Gastroesophageal sphincter (tissue), 4 donors: ENCODE data around the gene DNM3. TPM values are rescaled to one million over a fixed set of nuclear protein-coding genes. Genes with fewer than 3 reads are reported as not detected.

Source experiments
- ATAC-seq: fragments of 150-250 bp; one replicate; pipeline ENCODE4 v1.9.1; 2016; ENCODE audit warnings: mild to moderate bottlenecking, moderate library complexity
- H3K27ac ChIP-seq, 4 donors: fragments of 200-600 bp; sonication (generic) in 3 of 4; 1 replicate in 3 of 4; 2 replicates in 1 of 4; pipeline ENCODE4 v1.5.1; 2016 to 2019
- H3K27me3 ChIP-seq: fragments of 200-600 bp; sonication (generic); one replicate; pipeline ENCODE4 v1.5.1; 2019
- H3K36me3 ChIP-seq, 2 donors: fragments of 200-600 bp; sonication (generic); one replicate each; pipeline ENCODE4 v1.5.1; 2019; ENCODE audit warnings: control low read depth in 1 of 2
- H3K4me1 ChIP-seq, 3 donors: fragments of 200-600 bp; sonication (generic); 1 replicate in 2 of 3; 2 replicates in 1 of 3; pipeline ENCODE4 v1.5.1; 2016 to 2019; ENCODE audit warnings: control low read depth in 2 of 3
- H3K4me3 ChIP-seq, 2 donors: fragments of 200-600 bp; sonication (generic); one replicate each; pipeline ENCODE4 v1.5.1; 2019; ENCODE audit warnings: mild to moderate bottlenecking in 1 of 2, moderate library complexity in 1 of 2
- H3K9me3 ChIP-seq, 3 donors: fragments of 200-600 bp; sonication (generic); one replicate each; pipeline ENCODE4 v1.5.1; 2017 to 2019; ENCODE audit warnings: control low read depth in 2 of 3
- CTCF ChIP-seq, 4 experiments: fragments of 200-600 bp in 2 of 4; fragments of 450-650 bp in 2 of 4; sonication (generic) in 1 of 4; IDR thresholded peaks; one replicate each; pipeline ENCODE4 v1.5.1; 2017 to 2019; ENCODE audit warnings: antibody characterized with exemption in 4 of 4, mild to moderate bottlenecking in 2 of 4, moderate library complexity in 2 of 4
- EP300 ChIP-seq: sonication (generic); formaldehyde crosslinking; IDR thresholded peaks from one replicate; pipeline ENCODE4 v1.6.1; 2017; ENCODE audit warnings: antibody characterized with exemption, mild to moderate bottlenecking
- POLR2A ChIP-seq, 2 donors: fragments of 450-650 bp; IDR thresholded peaks; one replicate each; pipeline ENCODE4 v1.6.1; 2017; ENCODE audit warnings: antibody characterized with exemption in 2 of 2, mild to moderate bottlenecking in 2 of 2, moderate library complexity in 1 of 2
- POLR2AphosphoS5 ChIP-seq: sonication (generic); formaldehyde crosslinking; IDR thresholded peaks from one replicate; pipeline ENCODE4 v1.6.1; 2017; ENCODE audit warnings: antibody characterized with exemption
- WGBS, 2 donors: methylation state at CpG; one replicate each; pipeline ENCODE4 v1.1.5; 2018; ENCODE audit warnings: low coverage in 1 of 2; 5-methylcytosine and 5-hydroxymethylcytosine counted together
- total RNA-seq, 4 donors: library from RNA; depleted of rRNA; stranded (reverse); fragments of >200 nt; gene quantifications; one replicate each; pipeline ENCODE4 v1.1.0, GENCODE V29; 2016

DNM3 gene
- total RNA-seq, 4 donors from 2014 or later, result 1.9 to 5.0 (median 3.9) TPM

GRCh38 chr1:172373864-172374263 is 532.6 kb downstream of the DNM3 start:
- ATAC-seq, result no peak
- H3K4me1 ChIP-seq, result no peaks in the 10 kb centered on the region
- no peak for TF ChIP-seq POLR2A (IDR thresholded peaks at IDR 0.05)
- TF ChIP-seq POLR2AphosphoS5, result no peak
- no peak for TF ChIP-seq CTCF (IDR thresholded peaks at IDR 0.05)
- no peak for TF ChIP-seq EP300
- H3K4me3 ChIP-seq, result no peak overlapping the region
- H3K27me3 ChIP-seq, result no peaks in the 10 kb centered on the region
- no peak overlapping the region for H3K27ac ChIP-seq
- no peaks in the 10 kb centered on the region for H3K9me3 ChIP-seq
- 50 to 69% methylated on average over 1 of the region's 1 CpG for WGBS, 2 donors
- no peaks in the 10 kb centered on the region for H3K36me3 ChIP-seq

GRCh38 chr1:172375211-172375631 is 533.9 kb downstream of the DNM3 start:
- no peak for ATAC-seq
- H3K4me1 ChIP-seq, result peaks cover 0 to under 1% (median 0%) of the 10 kb centered on the region in 3 donors
- H3K27me3 ChIP-seq, result no peaks in the 10 kb centered on the region
- H3K4me3 ChIP-seq, result no peak overlapping the region
- 70 to 84% methylated on average over 2 of the region's 2 CpGs for WGBS, 2 donors
- no peak overlapping the region for H3K27ac ChIP-seq
- no peaks in the 10 kb centered on the region for H3K36me3 ChIP-seq
- no peaks in the 10 kb centered on the region for H3K9me3 ChIP-seq
- TF ChIP-seq EP300 (no peak), POLR2A (IDR thresholded peaks at IDR 0.05) (no peak), POLR2AphosphoS5 (no peak), CTCF (IDR thresholded peaks at IDR 0.05) (no peak)

GRCh38 chr1:172376431-172376830 is 535.1 kb downstream of the DNM3 start:
- ATAC-seq, result no peak
- 57 to 72% methylated on average over 2 of the region's 2 CpGs for WGBS, 2 donors
- no peak for TF ChIP-seq CTCF (IDR thresholded peaks at IDR 0.05)
- no peak for TF ChIP-seq EP300
- TF ChIP-seq POLR2AphosphoS5, result no peak
- TF ChIP-seq POLR2A (IDR thresholded peaks at IDR 0.05), result no peak
- Histone ChIP-seq H3K9me3 (no peaks in the 10 kb centered on the region), H3K27me3 (no peaks in the 10 kb centered on the region), H3K27ac (no peak overlapping the region), H3K4me3 (no peak overlapping the region), H3K4me1 (peaks cover 0 to 7% (median 0%) of the 10 kb centered on the region in 3 donors), H3K36me3 (no peaks in the 10 kb centered on the region)

DNA sequence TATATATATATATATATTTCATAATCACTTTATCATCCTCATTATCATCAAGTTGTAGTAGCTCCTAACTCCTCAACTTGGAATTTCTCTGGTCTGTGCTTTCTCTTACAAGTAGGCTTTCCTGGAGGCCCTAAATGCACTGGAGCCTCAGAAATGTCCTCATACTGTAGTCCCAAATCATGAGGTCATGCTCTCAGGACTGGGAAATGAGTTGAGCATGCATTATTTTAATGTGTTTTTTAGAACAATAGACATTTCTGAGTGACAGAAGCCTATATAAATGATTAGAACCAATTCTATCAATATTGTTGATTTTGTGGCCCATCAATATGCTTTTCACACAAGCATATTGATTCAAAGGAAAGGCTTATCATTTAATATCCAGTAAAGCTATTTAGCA is 536.3 kb downstream of the DNM3 start:
- Histone ChIP-seq H3K36me3 (no peaks in the 10 kb centered on the region), H3K4me3 (no peak overlapping the region), H3K4me1 (peaks cover 0 to 19% (median 0%) of the 10 kb centered on the region in 3 donors), H3K27me3 (no peaks in the 10 kb centered on the region), H3K9me3 (no peaks in the 10 kb centered on the region), H3K27ac (no peak overlapping the region)
- TF ChIP-seq POLR2A (IDR thresholded peaks at IDR 0.05) (no peak), POLR2AphosphoS5 (no peak), EP300 (no peak), CTCF (IDR thresholded peaks at IDR 0.05) (no peak)
- ATAC-seq, result no peak

GRCh38 chr1:172378109-172378760 is 536.9 kb downstream of the DNM3 start:
- Histone ChIP-seq H3K4me3 (no peak overlapping the region), H3K27ac (no peak overlapping the region), H3K36me3 (no peaks in the 10 kb centered on the region), H3K4me1 (peaks cover 0 to 25% (median 0%) of the 10 kb centered on the region in 3 donors), H3K27me3 (no peaks in the 10 kb centered on the region), H3K9me3 (no peaks in the 10 kb centered on the region)
- 88 to 91% methylated on average over 1 of the region's 1 CpG for WGBS, 2 donors
- no peak for ATAC-seq
- TF ChIP-seq CTCF (IDR thresholded peaks at IDR 0.05) (no peak), EP300 (no peak), POLR2A (IDR thresholded peaks at IDR 0.05) (no peak), POLR2AphosphoS5 (no peak)
